GM12865 (cell line): Measurements from ENCODE around the gene FAM163A.
"Not testable (repeated sequence)": the region's sequence is repeated elsewhere in the genome, so short reads cannot be mapped to it uniquely, and the experiment has no call there.

Experiments used
- DNase-seq: peaks from one replicate; pipeline ENCODE4 v3.0.0; 2010; ENCODE audit warnings: low read depth
- H3K4me3 ChIP-seq: 2 replicates; pipeline ENCODE4 v1.5.1; 2011; ENCODE audit warnings: mild to moderate bottlenecking, low read depth, low read length, control low read depth
- TF ChIP-seq, protein P1 (sequence below): IDR thresholded peaks from 2 replicates; pipeline ENCODE4 v1.5.1; 2011; ENCODE audit warnings: low read length, control low read depth, low read depth, inconsistent platforms; ENCODE audit not compliant: insufficient read depth; ENCODE audit errors: missing control alignments

FAM163A gene

DNA sequence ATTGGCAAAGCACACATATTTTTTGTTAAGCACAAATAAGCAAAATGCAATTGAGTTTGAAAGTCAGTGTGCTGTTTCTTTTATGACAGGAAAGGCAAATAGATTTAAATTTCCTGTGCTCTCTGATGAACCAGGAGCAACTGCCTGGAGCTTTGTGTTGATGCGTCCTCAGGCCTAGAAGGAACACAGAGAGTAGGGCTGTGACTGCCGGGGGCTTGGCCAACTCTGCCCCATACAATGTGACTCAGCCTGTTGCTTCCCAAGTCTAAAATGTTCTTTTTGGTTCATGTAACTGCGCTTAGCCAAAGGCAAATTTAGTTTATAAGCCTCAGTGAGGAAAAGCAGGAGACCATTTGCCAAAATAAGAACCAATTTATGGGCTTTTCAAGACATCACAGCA lies 97.0 kb downstream of the FAM163A start:
- TF ChIP-seq, protein P1, sequence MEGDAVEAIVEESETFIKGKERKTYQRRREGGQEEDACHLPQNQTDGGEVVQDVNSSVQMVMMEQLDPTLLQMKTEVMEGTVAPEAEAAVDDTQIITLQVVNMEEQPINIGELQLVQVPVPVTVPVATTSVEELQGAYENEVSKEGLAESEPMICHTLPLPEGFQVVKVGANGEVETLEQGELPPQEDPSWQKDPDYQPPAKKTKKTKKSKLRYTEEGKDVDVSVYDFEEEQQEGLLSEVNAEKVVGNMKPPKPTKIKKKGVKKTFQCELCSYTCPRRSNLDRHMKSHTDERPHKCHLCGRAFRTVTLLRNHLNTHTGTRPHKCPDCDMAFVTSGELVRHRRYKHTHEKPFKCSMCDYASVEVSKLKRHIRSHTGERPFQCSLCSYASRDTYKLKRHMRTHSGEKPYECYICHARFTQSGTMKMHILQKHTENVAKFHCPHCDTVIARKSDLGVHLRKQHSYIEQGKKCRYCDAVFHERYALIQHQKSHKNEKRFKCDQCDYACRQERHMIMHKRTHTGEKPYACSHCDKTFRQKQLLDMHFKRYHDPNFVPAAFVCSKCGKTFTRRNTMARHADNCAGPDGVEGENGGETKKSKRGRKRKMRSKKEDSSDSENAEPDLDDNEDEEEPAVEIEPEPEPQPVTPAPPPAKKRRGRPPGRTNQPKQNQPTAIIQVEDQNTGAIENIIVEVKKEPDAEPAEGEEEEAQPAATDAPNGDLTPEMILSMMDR, result no peak
- no peak overlapping the region for H3K4me3 ChIP-seq
- DNase-seq, result no peak

DNA sequence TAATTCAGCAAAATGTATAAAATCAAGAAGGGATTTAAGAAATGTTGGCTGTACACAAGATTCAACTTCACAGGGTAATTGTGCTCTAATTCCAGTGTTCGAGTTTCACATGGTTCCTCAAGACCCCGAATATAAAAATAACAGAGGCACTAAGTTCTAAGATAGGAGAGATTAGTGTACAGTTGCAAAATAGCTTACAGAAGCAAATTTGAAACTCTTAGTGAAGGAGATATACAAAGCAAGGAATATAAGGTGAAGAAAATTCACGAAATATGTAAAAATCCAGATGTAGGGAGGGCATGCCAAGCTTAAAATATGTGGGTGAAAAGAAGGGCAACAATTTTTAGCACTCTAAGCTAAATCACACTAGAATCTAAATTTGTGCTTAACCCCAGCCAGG lies 105.1 kb downstream of the FAM163A start:
- H3K4me3 ChIP-seq, result no peak overlapping the region
- TF ChIP-seq, protein P1, result no peak
- DNase-seq, result no peak

DNA sequence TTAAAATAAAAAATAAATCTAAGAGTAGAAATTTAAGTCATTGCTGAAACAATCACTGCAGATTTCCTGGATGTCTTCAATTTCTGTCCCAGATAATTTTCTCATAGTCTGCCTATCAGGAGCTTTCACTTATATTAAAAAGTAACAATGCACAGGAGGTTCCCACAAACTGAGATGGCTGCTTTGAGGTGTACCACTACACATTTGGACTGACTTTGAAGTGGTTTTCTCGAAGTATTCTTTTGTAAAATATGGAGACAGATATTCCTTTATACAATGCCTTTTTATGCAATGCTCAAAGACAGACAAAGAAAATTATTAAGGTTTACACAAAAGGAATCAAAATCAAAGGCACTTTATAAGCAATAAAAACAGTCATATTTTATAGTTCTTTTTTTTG lies 110.0 kb downstream of the FAM163A start:
- TF ChIP-seq, protein P1, result no peak
- DNase-seq, result no peak

DNA sequence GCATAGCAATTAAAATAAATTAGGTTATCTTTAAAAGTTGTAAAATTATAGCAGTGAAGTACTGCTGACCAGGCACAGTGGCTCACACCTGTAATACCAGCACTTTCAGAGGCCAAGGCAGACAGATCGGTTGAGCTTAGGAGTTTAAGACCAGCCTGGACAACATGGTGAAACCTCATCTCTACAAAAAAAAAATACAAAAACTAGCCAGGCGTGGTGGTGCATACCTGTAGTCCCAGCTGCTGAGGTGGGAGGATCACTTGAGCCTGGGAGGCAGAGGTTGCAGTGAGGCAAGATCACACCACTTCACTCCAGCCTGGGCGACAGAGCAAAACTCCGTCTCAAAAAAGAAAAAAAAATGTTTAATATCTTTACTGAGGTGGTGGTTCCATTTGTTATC lies 112.7 kb downstream of the FAM163A start:
- H3K4me3 ChIP-seq, DNase-seq: not testable (repeated sequence)

More for the DNA sequence above, 110.0 kb downstream of the FAM163A start:
- no peak overlapping the region for H3K4me3 ChIP-seq

DNA sequence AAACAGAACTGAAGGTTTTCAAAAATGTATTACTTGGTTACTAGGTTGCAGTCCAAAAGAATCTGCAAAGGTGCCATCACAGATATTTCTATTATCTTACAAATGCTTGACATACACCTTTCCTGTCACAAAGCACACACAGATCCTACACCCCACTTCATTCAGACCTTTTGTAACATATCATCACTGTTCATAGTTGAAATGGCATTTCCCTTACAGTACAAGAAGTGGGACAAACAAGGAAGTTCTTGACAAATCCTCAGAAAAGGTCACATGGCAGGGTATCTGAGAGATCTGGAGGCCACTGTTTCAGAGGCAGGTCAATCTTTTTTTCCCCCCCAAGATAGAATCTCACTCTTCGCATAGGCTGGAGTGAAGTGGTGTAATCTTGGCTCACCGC lies 113.2 kb downstream of the FAM163A start:
- DNase-seq, result no peak
- TF ChIP-seq, protein P1, result no peak
- H3K4me3 ChIP-seq, result no peak overlapping the region

DNA sequence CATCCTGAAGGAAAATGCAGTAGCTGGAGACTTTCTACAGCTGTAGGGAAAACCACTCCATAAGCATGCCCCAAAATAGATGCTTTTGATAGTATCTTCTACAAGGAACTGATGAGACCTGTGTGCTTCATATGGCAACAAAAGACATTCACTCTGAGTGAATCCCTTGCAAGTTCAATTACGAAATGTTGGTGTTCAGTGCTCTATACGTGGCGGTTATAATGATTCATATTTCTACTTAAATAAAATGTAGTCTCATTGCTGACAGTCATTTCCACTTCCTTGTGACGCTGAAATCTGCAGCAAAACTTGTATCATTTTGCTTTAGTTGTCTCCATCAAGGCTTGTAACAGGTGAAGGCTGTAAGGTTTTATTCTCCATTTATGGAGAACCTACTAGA lies 113.9 kb downstream of the FAM163A start:
- TF ChIP-seq, protein P1, result no peak
- no peak for DNase-seq
- no peak overlapping the region for H3K4me3 ChIP-seq

DNA sequence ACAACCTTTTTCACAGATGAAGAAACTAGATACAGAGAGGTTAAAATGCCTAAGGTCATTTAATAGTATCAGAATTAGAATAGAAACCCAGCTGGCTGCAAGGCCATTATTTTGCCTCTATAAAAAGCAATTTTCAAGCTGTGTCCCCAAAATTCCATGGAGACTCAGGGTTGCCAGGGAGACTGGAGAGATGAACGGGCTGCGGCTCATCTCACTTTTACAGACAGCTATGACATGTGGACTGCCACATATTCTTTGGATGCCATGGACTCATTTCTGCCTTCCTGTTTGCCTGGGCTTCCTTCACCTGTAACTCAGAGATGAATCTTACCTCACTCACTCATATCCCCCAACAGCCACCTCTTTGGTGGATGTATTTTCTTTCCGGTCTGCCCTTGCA lies 117.6 kb downstream of the FAM163A start:
- DNase-seq, result no peak
- TF ChIP-seq, protein P1, result no peak

More for the DNA sequence above, 117.6 kb downstream of the FAM163A start:
- no peak overlapping the region for H3K4me3 ChIP-seq
